ENCODE results near the gene METTL17. TPM values are rescaled to one million over a fixed set of nuclear protein-coding genes. Genes with fewer than 3 reads are reported as not detected.

The METTL17 gene
- polyA plus RNA-seq, 3 donors = 82.1 to 128 (median 94.9) TPM

DNA sequence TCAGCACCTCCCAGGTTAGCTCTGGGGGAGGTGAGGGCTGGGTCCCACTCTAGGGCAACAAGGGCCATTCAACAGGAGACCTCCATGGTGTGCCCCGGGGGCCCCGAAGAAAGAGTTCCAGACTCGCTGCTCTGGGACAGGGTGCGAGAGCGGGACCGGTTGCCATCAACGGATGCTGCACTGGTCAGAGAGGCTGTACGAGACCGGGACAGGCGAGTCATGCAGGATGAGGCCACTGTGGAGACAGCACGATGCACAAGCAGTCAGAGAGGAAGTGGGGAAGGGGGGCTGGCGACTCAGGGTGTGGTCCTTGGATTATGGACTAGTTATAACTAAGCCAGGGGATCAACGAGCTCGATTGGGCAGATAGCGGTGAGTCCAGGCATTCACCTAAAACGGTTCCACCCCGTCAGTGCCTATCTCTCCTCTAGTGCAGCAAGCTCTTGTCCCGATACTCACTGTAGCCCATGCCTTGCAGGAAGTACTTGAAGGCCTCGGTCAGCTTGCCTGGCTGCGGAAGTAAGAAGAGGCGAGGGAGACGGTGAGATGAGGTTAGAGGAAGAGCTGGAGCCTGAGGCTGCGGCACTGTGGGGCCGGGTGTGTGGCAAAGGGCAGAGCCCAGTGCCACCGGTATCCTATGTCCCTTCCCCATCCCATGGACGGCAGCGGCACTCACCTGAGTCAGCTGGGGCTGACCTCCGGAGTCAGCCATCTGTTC is 27.9 kb downstream of the METTL17 start:
- no peak for DNase-seq (ENCODE audit: extremely low read depth in 1 of 11, low read depth in 9 of 11, low spot score in 4 of 11)

GRCh38 chr14:21018286-21018685 is 28.5 kb downstream of the METTL17 start:
- DNase-seq (ENCODE audit: extremely low read depth in 1 of 11, low read depth in 9 of 11, low spot score in 4 of 11) = no peak

GRCh38 chr14:21018781-21019180 is 29.0 kb downstream of the METTL17 start:
- no peak for DNase-seq (ENCODE audit: extremely low read depth in 1 of 11, low read depth in 9 of 11, low spot score in 4 of 11)

DNA sequence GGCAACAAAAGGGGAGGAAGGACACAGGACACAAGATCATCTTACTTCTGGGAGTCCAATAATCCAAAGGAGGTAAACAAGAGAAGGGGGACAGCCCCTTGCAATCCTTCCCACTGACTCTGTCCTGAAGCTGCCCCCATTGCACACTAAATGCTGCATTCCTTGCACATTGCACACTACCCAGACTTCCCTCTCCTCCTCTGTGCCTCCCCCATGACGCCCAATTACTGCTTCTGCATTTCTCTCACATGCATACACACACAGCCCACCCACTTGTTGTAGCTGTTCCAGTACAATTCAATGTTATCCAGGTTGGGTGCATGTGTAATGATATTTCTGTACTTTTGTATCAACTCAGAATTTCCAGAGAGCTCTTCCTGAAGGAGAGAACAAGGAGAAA is 29.6 kb downstream of the METTL17 start:
- no peak for DNase-seq (ENCODE audit: extremely low read depth in 1 of 11, low read depth in 9 of 11, low spot score in 4 of 11)

DNA sequence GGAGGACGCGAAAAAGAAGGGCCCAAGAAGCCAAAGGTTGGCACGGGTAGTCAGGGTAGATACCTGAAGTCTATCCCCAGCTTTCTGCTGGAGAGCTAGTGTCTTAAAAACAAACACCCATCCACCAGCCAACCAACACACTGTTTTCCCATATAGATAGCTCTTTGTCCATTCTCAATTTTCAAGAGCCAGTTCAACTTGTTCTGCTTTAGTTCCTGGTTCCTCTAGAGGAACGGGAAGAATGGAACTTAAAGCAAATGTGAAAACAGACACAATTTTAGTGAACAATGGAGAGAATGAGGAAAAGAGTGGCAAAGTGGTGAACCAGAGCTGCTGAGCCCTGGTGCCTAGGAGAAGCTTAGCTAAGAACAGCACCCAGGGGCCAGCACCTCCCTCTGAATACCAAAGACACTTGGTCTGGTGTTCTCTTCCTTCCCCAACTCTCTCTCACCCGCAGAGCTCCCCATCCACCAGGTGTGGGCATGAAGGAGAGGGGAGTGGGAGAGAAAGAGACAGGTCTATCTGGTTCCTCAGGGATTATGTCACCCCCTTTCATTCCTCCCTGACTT is 31.3 kb downstream of the METTL17 start:
- no peak for DNase-seq (ENCODE audit: extremely low read depth in 1 of 11, low read depth in 9 of 11, low spot score in 4 of 11)

GRCh38 chr14:21022686-21023085 is 32.9 kb downstream of the METTL17 start:
- no peak for DNase-seq (ENCODE audit: extremely low read depth in 1 of 11, low read depth in 9 of 11, low spot score in 4 of 11)

- DNase-seq (ENCODE audit: extremely low read depth in 1 of 11, low read depth in 9 of 11, low spot score in 4 of 11) = no peak
These were observed 33.4 kb downstream of the METTL17 start for GRCh38 chr14:21023174-21023573.

- DNase-seq (ENCODE audit: extremely low read depth in 1 of 11, low read depth in 9 of 11, low spot score in 4 of 11) = no peak
These were observed 34.2 kb downstream of the METTL17 start for GRCh38 chr14:21023817-21024584.

- DNase-seq (ENCODE audit: extremely low read depth in 1 of 11, low read depth in 9 of 11, low spot score in 4 of 11) = peak in 8 of 11 donors; percentile 63 to 75 (median 72)
These were observed 35.0 kb downstream of the METTL17 start, which contains the start of gene NDRG2 for GRCh38 chr14:21024585-21025370. TSS of gene NDRG2 (minus strand) at chr14:21025061. CDS start at chr14:21023315, 1,746 bp downstream.

- peak in 3 of 11 donors; percentile 39 to 54 (median 39) for DNase-seq (ENCODE audit: extremely low read depth in 1 of 11, low read depth in 9 of 11, low spot score in 4 of 11)
These were observed 35.8 kb downstream of the METTL17 start for GRCh38 chr14:21025371-21026273.

DNA sequence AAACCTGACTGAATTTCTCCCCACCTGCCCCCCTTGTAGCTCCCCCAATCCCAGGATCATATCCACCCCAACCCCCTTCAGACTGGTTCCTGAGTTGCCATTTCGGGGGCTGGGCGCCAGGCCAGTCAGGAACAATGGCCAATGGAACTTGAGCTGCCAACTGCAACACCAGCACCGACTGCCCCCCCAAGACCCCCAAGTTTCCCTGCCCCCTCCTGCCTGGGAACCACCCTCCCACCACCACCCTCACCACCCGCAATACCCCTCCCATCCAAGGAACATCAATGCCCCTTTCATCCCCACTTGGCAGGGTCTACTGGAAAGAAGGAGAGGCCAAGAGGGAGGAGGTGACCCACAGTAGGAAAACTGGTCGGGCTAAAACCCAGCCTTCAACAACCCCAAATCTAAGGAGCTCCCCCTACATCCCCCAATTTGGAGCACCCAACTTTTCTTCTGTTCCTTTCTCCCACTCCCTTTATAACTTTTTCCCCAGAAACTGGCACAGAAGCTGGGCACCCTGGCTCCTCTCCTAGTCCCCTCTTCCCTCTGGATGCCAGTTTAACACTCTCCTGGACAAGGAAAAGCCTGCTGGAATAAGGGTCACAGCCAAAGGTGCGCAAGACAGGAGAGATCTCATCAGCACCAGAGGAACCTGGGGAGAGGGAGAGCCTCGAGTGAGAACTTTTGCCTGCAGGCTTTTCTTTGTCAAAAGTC is 36.7 kb downstream of the METTL17 start:
- no peak for DNase-seq (ENCODE audit: extremely low read depth in 1 of 11, low read depth in 9 of 11, low spot score in 4 of 11)

- DNase-seq (ENCODE audit: extremely low read depth in 1 of 11, low read depth in 9 of 11, low spot score in 4 of 11) = no peak
These were observed 37.2 kb downstream of the METTL17 start for GRCh38 chr14:21026988-21027315.

DNA sequence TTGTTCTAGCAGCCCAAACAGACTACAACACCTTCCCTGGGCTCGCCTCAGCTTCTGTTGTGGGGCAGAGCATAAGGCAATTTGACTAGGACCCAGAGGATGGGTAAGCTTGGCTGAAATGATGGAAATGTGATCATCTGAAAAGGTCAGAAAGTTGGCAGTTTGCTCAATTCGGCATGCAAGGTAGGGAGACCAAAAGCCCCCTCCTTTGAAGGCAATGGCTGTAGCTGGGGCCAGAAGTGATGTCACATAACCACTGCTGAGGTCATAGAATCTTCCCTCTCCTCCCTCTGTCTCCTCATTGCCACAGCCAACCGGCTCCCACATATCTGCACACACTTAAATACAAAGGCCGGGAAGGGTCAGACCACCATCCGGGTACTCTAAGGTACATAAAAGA is 40.1 kb downstream of the METTL17 start, which contains the start of gene TPPP2:
TPPP2 (plus strand) TSS at position 301 of the 400 bp plus-strand sequence. CDS start 365 bp downstream, outside the sequence.
- no peak for DNase-seq (ENCODE audit: extremely low read depth in 1 of 11, low read depth in 9 of 11, low spot score in 4 of 11)

- no peak for DNase-seq (ENCODE audit: extremely low read depth in 1 of 11, low read depth in 9 of 11, low spot score in 4 of 11)
These were observed 40.8 kb downstream of the METTL17 start for GRCh38 chr14:21030531-21030930.

GRCh38 chr14:21032326-21033132 is 42.7 kb downstream of the METTL17 start:
- no peak for DNase-seq (ENCODE audit: extremely low read depth in 1 of 11, low read depth in 9 of 11, low spot score in 4 of 11)

DNA sequence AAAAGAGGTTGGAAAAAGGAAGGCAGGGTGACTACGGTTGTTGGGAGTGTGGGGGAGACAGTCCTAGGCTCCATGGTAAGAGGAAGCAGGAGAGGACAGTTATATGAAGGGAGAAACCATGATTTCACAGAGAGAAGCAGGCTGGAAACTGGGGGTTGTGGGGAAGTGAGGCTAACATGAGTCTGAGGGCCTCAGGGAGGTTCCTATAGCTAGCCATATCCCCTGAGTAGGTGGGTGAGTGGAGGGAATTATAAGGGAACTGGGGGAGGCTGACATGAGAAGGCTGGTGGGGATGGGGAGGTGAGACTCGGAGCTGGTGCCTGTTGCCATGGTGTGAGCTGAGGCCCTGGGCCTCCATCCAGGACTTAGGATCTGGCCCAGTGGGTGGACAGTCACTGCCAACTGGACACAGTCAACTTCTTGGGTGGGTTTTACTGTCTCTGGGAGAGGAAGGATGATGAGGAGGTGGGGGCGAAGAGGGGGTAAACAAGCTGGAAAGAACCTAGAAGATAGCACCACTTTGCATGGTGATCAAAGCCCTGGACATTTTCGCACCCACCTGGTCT is 43.4 kb downstream of the METTL17 start:
- DNase-seq (ENCODE audit: extremely low read depth in 1 of 11, low read depth in 9 of 11, low spot score in 4 of 11) = no peak

DNA sequence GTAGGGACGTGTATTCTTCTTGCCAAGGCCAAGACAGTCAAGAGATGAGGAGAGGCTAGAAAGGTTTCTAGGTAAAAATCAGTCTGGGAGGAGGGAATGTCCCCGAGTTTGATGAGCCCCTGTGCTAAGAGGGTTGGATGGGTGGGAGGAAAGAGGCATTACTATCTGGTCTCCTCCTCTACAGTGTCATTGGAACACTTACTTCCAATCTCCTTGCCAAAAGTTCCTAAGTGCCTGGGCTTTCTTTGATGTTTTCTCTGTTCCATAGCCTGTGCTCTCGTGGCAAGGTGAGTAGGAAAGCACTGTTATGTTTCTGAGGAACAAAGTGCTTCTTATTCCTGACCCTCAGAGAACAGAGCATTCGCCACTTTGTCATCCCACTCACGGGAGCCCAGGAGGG is 44.9 kb downstream of the METTL17 start, which contains the start of gene RNASE13:
RNASE13 (minus strand) TSS at position 101 of the 400 bp plus-strand sequence. CDS start 519 bp downstream, outside the sequence.
- no peak for DNase-seq (ENCODE audit: extremely low read depth in 1 of 11, low read depth in 9 of 11, low spot score in 4 of 11)
